Mucosa of gallbladder (tissue), 1 donor: ENCODE results near the gene SNRNP25. TPM values are rescaled to one million over a fixed set of nuclear protein-coding genes. Genes with fewer than 3 reads are reported as not detected.
"Not testable (repeated sequence)": the region's sequence is repeated elsewhere in the genome, so short reads cannot be mapped to it uniquely, and the experiment has no call there.

Experiments
- DNase-seq: peaks from one replicate; pipeline ENCODE4 v3.0.0-alpha.2; 2020; ENCODE audit warnings: low spot score
- total RNA-seq: library from RNA; stranded (reverse); gene quantifications from one replicate; pipeline ENCODE4 v1.2.1, GENCODE V29; 2021
- donor health status: DM: no; HTN: no; CAD: no.

SNRNP25 gene
- 21.5 TPM for total RNA-seq

DNA sequence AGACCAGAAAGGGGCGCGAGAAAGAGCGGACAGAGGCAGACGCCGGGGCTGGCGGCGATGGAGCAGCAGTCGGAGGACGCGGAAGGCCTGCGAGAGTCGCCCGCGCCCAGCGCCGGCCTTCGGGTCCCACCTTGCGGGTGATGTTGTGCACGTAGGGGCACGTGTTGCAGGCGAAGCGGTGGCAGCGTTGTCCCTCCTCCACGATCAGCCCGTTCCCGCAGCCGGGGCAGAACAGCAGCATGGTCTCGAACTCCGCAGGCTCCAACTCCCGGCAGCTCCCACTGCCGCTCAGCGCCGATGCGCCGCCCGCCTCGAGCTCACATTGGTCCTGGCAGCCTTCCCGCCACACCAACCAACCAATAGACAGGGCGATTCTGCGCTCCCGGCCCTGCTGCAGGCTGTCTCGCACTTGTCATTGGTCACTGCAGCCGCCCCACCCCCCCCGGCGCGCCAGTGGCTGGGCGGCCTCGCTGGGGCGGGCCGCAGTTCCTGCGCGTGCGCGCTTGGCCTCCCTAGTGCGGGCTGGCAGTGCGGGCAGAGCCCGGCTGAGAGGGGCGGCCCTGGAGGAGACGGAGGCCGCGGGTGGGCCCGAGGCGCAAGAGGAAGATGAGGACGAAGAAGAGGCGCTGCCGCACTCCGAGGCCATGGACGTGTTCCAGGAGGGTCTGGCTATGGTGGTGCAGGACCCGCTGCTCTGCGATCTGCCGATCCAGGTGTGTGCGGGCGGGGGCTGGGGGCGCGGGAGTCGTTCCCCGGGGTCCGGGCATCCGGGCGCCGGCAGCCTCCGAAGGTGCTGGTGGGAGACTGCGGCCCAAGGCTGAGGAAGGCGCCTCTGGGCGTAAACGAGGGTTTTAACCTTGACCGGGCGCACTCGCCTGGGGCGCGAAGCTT, at the start of gene SNRNP25, which contains the start of gene POLR3K:
Gene SNRNP25, plus strand, starts transcription at position 483 of the 891 bp plus-strand sequence. Its CDS starts 189 bp downstream, at position 672.
Gene POLR3K, minus strand, starts transcription at position 263 of the 891 bp plus-strand sequence. Its CDS starts 22 bp downstream, at position 241.
- peak; percentile 99 for DNase-seq

DNA sequence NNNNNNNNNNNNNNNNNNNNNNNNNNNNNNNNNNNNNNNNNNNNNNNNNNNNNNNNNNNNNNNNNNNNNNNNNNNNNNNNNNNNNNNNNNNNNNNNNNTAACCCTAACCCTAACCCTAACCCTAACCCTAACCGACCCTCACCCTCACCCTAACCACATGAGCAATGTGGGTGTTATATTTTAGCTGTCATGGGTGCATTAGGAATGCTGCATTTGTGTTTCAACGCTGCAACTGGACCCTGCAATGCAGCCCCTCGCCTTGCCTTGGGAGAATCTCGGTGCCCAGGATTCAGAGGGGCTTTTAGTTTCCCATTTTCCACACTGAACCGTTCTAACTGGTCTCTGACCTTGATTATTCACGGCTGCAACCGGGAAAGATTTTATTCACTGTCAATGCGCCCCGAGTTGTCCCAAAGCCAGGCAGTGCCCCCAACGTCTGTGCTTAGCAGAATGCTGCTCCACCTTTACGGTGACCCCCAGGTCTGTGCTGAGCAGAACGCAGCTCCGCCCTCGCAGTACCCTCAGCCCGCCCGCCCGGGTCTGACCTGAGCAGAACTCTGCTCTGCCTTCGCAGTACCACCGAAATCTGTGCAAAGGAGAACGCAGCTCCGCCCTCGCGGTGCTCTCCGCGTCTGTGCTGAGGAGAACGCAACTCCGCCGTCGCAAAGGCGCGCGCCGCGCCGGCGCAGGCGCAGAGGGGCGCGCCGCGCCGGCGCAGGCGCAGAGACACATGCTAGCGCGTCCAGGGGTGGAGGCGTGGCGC, 43.5 kb upstream of the SNRNP25 start:
- no peak for DNase-seq

DNA sequence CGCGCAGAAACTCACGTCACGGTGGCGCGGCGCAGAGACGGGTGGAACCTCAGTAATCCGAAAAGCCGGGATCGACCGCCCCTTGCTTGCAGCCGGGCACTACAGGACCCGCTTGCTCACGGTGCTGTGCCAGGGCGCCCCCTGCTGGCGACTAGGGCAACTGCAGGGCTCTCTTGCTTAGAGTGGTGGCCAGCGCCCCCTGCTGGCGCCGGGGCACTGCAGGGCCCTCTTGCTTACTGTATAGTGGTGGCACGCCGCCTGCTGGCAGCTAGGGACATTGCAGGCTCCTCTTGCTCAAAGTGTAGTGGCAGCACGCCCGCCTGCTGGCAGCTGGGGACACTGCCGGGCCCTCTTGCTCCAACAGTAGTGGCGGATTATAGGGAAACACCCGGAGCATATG, 42.9 kb upstream of the SNRNP25 start:
- DNase-seq = peak; percentile 98

DNA sequence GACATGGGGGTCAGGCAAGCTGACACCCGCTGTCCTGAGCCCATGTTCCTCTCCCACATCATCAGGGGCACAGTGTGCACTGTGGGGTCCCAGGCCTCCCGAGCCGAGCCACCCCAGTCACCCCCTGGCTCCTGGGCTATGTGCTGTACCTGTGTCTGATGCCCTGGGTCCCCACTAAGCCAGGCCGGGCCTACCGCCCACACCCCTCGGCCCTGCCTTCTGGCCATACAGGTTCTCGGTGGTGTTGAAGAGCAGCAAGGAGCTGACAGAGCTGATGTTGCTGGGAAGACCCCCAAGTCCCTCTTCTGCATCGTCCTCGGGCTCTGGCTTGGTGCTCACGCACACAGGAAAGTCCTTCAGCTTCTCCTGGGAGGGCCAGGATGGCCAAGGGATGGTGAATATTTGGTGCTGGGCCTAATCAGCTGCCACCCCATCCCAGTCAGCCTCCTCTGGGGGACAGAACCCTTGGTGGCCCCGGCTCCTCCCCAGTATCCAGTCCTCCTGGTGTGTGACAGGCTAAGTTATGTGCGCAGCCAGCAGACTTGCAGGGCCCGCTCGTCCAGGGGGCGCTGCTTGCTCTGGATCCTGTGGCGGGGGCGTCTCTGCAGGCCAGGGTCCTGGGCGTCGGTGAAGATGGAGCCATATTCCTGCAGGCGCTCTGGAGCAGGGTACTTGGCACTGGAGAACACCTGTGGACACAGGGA, 36.4 kb upstream of the SNRNP25 start:
- DNase-seq = not testable (repeated sequence)

DNA sequence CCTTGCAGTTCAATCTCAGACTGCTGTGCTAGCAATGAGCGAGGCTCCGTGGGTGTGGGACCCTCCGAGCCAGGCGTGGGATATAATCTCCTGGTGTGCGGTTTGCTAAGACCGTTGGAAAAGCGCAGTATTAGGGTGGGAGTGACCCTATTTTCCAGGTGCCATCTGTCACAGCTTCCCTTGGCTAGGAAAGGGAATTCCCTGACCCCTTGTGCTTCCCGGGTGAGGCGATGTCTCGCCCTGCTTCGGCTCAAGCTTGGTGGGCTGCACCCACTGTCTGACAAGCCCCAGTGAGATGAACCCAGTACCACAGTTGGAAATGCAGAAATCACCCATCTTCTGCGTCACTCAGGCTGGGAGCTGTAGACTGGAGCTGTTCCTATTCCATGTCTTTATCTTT, 32.7 kb upstream of the SNRNP25 start:
- DNase-seq = not testable (repeated sequence)

DNA sequence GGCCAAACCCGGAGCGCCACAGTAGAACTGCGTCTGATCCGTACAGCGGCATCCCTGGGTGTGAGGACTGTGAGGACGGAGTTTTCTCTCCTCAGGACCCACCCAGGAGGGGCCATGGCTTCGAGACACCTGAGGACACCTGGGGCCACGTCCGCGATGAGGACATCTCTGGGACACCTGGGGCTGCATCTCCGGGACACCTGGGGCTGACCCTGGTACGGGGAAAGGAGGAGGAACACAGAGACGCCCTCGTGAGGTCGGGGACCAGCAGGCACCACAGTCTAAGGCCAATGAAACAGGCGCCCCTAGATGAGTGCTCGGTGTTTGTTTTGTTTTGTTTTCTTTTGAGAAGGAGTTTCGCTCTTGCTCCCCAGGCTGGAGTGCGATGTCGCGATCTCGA, 29.5 kb upstream of the SNRNP25 start:
- DNase-seq = not testable (repeated sequence)

DNA sequence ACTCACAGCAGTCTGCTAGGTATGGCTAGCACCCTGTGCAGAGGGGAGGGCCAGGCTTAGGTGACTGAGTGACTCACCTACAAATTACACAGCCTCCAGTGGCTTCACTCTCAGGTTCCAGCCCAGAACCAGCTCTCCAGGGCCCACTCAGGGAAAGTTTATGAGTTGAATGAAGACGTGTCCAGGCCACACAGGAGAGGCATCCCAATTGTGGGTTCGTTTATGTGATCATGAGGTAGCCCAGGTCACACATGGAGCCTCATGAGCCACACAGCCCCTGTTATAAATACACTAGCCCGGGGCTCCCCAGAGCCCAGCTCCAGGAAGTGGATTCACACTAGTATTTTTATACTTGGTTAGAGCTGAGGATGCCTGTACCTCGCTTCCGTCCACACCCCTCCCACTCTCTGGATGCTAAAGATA, 27.7 kb upstream of the SNRNP25 start:
- DNase-seq = not testable (repeated sequence)

DNA sequence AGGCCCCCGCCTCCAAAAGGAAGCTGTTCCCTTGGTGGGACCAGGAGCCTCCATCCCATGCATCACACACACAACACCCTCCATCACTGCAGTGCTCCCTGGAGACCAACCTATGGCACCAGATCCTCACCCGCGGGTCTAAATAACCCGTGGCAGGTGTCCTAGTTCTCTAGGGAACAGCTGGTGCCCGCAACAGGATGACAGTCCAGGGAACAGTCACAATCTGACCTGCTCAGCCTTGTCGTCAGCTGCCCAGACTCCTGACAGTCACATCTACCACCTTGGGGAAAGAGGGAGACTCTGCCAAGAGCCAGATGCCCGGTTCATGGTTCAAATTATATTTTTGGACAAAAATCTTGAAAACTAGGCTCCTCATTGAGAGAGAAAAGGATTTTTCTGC, 23.0 kb upstream of the SNRNP25 start:
- DNase-seq = not testable (repeated sequence)

DNA sequence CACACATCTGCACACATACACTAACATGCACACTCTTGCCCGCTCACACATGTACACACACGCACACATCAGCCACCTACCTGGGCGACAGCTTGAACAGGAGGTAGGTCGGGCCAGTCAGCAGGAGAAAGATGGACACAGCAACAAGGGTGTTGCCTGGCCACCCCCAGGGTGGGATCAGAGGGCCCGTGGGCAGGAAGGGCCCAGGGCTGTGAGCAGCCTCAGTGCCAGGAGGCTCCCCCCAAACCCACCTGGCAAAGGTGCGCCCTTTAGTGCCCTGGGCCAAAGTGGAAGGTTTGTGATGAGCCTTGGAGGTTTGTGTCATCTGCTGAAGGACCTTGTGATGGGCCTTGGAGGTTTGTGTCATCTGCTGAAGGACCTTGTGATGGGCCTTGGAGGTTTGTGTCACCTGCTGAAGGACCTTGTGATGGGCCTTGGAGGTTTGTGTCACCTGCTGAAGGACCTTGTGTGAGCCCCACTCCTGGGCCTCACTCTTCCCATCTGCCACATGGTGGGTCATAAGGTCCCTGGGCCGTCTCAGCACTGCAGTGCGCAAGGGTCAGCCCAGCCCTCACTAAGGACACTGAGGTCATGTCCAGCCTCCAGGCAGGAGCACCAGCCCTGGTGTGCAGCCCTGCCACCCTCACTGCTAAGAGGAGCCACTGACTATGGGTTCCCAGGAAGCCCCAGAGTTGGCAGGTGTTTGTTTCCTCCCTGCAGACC, 20.3 kb upstream of the SNRNP25 start:
- DNase-seq = not testable (repeated sequence)

DNA sequence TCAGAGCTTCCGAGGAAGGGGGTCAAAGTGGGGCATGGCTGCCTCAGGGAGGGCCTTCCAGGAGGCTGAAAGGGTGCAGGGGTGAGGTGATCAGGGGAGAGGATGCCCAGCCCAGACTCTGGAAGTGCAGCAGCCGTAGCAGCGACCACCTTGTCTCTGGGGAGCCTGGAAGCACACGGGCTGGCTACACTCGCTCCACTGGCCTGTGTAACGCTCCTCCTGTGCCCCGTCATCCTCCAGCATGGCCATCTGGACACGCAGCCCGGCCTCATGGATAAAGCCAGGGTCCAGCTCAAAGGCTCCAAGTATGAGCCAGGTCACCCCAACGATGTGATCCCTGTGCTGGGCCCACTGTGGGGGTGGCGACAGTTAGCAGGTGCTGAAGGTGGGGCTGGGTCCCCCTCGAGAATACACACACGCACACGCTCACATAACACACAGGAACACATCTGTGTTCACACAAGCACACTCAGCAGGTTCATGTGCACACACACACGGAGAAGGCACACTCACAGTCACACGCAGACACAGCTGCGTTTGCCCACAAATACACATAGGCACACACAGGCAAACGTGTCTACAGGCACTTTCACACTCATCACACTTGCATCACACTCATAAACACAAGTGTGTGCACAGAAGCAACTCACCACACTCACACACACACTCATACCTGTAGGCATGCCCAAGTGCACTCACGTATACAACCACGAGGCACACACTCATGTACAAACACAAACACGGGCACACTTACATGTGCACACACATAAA, 19.6 kb upstream of the SNRNP25 start:
- DNase-seq = no peak

DNA sequence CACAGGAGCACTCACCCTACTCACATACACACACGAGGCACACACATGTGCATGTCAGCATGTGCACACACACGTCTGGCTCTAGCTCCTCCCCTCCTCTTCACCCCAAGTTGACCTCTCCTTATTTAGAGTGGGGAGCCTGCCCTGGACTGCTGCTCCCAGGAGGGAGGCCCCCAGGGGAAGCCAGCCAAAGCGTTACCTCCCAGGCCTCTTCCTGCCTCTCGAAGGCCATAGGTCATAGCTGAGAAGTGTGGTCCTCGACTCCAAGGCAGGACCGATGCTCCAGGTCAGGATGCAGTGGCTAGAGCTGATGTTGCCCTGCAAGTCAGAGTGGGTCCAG, 19.0 kb upstream of the SNRNP25 start:
- DNase-seq = no peak

DNA sequence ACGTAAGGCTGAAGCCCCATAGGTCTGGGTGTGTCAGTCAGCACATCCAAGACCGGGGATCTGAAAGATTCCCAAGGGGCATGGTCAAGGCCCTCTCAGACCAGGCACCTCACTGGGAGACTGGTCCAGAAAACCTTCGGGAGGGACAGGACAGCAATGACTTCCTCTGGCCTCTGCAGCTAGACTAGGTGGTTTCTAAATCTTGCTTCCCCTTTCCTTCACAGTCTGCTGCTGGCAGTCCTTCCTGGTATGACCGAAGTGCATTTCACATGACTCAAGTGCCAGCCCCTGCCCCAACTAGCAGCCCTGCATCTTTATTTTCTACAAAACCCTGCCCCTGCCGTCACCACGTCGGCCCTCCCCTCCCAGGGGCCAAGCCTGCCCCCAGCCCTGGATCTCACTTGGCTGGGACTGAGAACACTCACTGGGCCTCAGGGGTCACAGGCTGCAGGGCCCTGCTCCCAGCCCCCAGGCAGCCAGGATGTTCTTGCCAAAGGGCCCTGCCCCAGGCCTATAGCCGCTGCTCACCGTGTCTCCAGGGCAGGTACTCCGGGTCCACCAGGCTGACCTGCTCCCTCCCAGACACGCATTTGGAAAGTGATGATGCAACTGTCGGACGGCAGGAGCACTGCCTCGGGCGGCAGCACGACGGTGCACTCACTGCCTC, 18.5 kb upstream of the SNRNP25 start:
- DNase-seq = no peak

DNA sequence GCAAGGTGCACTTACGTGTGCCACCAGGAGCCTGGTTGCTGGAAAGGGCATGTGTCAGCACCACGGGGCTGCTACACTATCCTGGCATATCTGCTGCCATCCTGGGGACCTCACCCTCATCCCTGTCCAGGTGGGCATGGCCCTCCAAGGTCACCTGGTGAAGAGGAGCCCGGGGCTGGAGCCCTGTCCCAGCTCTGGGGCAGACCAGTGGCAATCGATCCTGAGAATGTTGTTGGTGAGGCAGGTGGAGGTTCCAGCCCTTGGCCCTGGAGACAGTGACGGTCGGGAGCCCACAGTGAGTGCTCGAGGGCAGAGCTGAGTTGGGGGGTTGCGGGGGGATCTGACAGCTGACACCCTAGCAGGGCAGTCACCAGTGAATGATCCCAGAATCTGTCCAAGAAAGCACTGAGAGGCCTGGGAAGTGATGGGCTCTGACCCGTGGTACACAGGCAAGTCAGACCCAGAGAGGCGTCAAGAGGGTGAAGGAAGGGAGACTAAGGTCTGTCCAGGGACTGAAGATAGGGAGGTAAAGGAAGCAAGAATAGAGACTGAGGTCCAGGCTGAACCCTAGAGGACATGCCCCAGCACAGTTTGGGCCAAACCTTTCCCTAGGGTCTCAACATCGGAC, 17.8 kb upstream of the SNRNP25 start:
- DNase-seq = no peak

DNA sequence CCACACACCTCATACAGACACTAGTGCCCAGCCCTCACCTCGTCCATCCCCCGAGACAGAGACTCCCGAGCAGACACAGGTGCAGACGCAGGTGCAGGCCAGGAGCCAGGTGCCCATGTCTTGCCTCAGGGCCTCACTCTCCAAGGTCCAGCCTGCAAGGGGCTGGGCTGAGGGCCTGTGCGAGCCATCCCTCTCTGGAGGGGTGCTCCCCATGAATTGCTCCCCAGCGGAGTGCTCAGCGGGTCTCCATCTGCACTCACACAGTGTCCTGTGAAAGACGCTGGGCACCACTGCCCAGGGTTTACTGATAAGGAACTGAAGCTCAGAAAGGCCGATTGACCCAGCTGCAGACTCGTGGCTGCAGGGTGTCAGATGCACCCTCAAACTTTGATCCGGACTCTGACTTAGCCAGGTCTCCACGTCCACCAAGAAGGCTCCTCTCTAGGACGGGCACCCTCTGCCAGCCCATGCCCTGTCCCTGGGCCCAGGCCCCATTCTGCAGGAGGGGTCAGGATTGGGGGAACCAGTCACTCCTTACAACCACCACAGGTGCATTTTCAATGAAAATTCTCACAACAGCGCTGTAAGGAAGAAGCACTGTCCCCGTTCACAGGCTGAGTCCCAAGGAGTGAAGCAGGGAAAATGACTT, 17.2 kb upstream of the SNRNP25 start:
- DNase-seq = no peak

DNA sequence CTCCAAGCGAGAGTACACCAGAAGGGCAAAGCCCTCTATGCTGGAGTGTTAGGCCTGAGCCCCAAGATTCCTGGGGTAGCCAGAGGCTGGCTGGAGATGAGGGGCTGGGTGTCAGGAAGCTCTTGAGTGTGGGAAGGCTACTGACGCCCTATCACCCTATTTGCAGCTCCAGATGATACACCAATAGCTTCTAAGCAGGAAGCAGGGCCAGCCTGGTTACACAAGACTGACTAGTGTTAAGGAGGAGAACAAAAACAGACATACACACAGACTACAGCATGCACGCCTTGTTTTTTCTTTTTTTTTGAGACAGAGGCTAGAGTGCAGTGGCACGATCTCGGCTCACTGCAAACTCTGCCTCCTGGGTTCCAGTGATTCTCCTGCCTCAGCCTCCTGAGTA, 16.1 kb upstream of the SNRNP25 start:
- no peak for DNase-seq

DNA sequence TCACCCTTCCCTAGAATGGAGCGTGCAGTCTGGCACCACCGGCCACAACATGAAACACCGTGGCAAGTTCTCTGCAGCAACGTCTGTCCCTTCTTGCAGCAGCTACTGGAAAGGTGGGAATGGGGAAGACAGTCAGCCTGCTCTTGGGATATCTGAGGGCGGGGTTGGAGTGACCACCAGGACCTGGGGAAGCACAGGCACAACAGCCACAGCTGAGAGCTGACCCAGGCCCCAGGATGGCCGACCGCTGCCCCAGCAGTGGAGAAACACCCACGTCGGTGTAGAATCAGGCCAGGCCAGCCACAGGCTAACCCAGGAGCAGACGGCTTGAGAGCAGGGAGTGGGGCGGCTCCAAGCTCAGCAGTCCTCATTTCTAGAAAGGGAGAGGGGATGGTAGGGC, 15.4 kb upstream of the SNRNP25 start:
- DNase-seq = not testable (repeated sequence)

DNA sequence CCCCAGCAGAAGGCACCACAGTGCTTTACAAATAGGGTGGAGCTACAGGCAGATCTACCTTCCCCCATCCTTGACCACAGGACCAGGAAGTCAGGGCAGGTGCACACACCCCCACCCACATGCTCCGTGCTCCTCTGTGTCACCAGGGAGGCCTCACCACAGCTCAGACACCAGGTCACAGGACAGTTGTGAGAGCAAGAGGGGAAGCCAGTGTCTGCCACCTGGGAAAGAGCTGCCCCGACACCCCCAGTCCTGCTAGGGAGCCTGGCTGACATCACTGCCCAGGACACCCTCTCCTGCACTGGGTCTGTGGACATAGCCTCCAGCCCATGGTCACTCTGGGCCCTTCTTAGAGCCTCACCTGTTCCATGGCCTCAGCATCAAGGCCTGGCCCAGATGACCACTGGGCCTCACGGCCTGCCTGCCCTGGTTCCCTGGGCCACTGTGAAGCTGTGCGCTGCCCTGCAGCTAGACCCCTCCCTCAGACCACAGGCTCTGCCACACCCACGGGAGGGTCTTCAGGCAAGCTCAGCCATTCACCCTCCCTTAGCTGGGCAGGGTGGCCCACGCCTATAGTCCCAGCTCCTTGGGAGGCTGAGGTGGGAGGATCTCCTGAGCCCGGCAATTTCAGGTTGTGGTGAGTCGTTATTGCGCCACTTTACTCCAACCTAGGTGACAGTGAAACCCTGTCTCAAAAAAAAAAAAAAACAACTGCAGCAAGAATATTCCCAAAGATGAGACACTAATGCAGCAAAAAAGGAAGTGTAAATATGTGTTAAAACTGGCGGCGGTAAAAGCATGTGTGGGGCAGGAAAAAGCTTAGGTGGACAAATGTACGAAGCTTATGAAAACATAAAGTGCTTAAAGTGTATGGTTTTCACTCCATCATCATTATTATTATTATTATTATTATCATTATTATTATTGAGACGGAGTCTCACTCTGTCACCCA, 14.4 kb upstream of the SNRNP25 start:
- peak; percentile 45 for DNase-seq
